Stimulated activated CD4-positive, alpha-beta T cell treated with anti-CD3 and anti-CD28 coated beads, TNF-alpha, amount 100 ng/mL, for 48 hours (primary cell): ENCODE data around the gene ARX.

Experiments
- DNase-seq, 3 donors: peaks; one replicate each; pipeline ENCODE4 v3.0.0-alpha.2; 2020; ENCODE audit warnings: low read depth in 3 of 3

Gene ARX

DNA sequence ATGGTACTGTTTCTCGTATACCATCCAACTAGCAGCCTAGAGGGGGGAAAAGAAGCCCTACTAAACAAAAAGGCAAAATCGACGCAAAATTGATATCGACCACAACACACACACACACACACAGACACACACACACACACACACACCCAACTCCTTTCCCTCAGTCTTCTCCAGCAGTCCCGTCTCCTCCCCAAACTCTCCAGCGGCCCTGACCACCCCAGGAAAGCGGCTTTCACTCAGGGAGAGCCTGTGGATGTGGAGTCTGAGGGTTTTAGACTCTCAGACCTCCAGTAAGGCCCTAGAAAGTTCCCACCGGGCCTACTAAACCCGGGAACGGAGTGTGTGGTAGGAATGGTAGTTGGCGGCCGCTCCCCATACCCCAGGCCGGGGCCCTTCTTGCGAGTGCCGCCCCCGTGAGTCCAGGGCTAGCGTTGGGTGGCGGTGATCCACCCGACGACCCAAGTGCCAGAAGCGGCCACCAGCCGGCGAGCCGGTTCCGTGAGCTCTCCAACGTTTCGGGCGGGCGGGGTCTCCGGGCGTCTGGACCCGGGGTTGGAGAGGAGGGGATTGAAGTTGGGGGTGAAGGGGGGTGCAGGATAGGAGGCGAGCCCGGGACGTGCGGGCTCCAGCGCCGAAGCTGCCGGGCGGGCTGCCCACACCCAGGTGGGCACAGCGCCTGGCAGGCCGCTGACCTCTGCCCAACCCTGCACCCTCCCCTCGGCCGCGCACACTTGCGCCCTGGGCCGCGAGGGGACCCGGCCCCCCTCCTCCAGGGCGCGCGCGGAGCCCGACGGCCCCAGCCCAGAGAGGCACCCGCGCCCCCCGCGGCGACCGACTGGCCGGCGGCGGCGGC, 13.7 kb downstream of the ARX start:
- DNase-seq = no peak

GRCh38 chrX:24999511-24999910, 16.3 kb downstream of the ARX start:
- DNase-seq = no peak

GRCh38 chrX:24996096-24996709, 19.6 kb downstream of the ARX start:
- DNase-seq = no peak

- DNase-seq = no peak
Observed at GRCh38 chrX:24993879-24994278, 21.9 kb downstream of the ARX start.

DNA sequence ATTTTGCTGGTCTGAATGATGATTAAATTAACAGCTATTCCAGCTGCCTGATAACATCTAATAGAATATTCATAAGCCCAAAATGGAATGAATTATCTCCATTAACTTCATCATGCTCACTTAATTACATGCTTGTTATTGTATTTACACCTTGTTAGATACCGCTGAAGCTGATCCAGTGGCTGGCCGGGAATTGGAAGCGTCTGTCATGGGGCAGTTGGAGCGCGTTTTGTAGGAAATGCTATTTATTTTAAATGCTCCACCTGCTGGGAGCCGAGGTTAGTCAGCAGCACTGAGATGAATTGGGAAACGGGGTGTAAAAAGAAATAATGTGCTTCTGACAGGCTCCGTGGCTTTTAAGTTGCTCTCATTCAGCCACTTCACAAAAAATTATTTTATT, 25.2 kb downstream of the ARX start:
- DNase-seq = no peak

- DNase-seq = no peak
Observed at GRCh38 chrX:24988314-24988713, 27.5 kb downstream of the ARX start.

- DNase-seq = no peak
Observed at GRCh38 chrX:24987731-24988130, 28.0 kb downstream of the ARX start.

DNA sequence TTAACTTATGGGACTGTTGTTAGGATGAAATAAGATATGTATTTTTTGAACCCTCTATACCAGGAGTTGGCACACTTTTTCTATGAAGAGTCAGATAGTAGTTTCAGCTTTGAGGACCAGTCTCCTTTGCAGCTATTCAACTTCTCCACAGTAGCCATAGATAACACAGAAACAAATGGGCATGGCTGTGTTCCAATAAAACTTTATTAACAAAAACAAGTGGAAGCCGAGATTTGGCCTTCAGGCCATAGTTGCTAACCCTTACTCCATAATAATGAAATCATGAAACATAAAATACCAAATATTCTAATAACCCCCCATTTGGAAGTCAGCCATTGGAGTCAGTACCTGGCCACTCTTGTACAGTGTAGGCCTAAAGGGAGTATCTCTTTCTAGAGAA, 30.6 kb downstream of the ARX start:
- no peak for DNase-seq

DNA sequence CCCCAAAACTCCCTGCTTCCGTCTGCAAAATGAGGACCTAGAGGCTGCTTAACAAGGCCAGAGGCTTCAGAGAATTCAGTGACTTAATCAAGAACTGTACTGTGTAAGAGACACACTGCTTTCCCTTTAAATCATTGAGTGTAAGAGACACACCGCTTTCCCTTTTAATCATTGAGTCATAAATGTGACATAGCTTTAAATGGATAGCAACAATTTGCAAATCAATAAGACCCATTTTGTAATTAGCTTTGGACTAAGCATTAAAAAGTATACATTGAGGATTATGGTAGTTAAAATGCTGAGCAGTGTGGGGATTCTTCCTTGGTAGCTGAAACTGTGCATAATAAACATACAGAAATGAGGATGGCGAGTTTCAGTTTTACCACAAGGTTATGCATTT, 31.8 kb downstream of the ARX start:
- DNase-seq = no peak

- DNase-seq = no peak
Observed at GRCh38 chrX:24982306-24982965, 33.3 kb downstream of the ARX start.

GRCh38 chrX:24981030-24981429, 34.7 kb downstream of the ARX start:
- no peak for DNase-seq

- no peak for DNase-seq
Observed at GRCh38 chrX:24979081-24979480, 36.7 kb downstream of the ARX start.

GRCh38 chrX:24969812-24970211, 46.0 kb downstream of the ARX start:
- no peak for DNase-seq

GRCh38 chrX:24965372-24965771, 50.4 kb downstream of the ARX start:
- no peak for DNase-seq

DNA sequence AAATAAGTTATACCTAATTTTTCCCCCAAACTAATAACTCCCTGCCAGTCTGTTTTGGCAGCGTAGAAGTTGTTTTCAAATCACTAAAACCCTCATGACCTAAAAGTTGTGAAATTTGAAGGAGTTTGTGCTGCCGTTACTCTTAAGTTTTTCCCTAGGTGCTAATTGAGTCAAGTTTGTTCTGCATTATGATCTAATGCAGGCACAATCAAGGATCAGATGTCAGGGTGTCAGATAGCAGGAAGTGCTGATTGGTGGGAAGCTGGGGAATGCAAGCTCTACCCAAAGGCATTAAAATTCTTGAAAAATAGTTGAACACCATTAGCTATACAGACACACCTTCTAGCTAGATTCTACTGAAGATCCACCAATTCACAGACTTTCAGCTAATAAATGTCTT, 51.9 kb downstream of the ARX start:
- DNase-seq = no peak

DNA sequence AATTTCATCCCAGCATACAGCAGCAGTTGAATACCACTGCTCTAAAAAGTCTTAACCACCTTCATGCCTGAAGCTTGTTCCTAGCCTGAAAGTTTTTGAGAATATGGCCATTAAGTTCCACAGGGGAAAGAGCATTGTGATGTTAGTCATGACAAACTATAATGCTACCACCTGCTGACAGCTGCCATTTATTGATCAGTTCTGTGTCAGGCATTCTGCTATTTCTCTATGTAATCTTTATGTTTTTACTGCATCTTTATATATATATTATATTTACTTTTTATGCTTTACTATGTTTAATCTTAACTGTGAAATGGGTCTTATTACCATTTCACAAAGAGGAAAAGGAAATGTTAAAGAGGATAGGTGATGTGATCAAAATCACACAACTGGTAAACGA, 54.0 kb downstream of the ARX start:
- no peak for DNase-seq

- DNase-seq = no peak
Observed at GRCh38 chrX:24956828-24957227, 58.9 kb downstream of the ARX start.

DNA sequence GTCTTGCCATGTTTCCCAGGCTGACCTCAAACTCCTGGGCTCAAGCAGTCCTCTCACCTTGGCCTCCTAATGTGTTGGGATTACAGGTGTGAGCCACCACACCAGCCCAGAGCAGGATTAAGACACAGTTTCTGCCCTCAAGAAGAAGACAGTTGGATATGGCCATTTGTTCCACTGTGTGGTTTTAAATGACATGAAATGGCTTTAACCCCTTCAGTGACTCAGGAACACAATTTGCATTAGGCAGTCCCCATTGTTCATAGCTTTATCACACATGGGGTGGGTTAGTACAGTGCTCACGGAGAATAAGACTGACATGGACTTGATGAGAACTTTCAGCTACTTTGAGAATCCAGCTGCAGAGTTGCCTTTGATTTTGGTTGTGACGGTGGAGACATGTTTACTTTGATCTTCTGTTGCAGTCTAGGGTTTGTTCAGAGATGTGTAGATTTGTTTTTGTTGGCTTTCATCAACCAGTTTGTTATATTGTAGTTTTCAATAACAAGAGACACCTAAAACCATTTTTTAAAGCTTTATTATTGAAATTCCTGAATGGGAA, 60.3 kb downstream of the ARX start:
- DNase-seq = no peak

- no peak for DNase-seq
Observed at GRCh38 chrX:24954732-24955131, 61.0 kb downstream of the ARX start.
